Hepatic stellate cell (primary cell): Measurements from ENCODE around the gene KCNQ1.

Experiments used
- DNase-seq: peaks from one replicate; pipeline ENCODE4 v3.0.0; 2011; ENCODE audit warnings: low spot score

KCNQ1 gene

DNA sequence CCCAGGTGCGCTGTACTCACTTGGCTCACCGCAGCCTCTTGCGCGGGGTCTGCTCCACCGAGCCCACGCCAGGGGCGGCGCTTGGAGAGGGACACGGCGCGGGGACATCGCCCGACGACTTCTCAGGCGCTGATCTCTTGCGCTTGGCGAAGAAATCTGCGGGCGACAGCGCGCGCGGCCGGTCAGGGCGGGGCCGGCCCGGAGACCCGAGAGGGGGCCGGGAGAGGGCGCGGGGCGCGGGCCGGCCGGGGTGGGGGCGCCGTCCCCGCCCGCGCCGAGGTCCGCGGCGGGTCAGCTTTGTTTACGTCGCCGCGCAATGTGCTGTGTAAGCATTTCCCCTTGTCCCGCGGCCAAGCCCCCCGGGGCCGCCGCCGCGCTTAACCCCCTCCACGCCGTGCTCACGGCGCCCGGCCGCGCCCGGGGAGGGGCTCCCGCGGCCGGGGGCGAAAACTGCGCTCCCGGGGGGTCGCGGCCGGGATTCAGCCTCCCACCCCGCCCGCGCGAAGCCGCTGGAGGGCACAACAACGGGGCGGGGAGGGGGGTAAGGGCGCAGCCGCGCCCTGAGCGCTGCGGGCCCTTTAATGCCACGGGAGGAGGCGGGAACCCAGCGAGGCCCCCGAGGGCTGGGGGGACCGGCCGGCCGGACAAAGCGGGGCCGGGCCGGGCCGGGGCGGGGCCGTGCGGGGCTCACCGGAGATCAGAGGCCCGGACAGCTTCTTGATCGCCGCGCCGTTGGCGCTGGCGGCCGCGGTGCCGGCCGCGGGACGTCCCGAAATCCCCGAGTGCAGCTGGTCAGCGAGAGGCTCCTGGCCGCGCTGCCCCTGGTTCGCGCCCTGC, 439.4 kb downstream of the KCNQ1 start:
- DNase-seq: no peak

DNA sequence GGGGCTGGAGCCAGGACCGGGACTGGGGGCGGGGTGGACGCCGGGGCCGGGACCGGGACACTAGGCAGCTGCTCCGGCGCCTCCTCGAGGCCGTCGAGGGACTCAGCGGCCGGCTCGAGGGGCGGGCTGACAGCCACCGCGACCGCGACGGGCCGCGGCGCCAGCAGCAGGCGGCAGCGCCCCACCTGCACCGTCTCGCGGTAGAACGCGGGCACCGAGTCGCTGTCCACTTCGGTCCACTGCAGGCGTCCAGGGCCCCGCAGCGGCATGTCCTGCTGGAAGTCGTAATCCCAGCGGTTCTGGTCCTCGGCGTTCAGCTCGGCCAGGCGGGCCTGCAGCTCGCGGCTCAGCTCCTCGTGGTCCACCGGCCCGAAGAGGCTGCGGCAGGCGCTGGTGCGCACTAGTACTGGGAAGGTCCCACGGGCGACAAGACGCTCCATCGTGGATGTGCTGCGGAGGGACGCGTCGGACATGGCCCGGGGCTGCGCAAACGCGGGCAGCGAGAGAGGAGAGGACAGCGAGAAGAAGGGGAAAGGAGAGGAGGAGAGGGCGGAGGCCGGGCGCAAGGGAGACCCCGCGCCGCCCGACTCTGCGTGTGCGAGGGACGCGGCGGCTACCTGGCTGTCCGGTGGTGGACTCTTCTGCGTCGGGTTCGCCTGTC, 440.3 kb downstream of the KCNQ1 start:
- DNase-seq: no peak

DNA sequence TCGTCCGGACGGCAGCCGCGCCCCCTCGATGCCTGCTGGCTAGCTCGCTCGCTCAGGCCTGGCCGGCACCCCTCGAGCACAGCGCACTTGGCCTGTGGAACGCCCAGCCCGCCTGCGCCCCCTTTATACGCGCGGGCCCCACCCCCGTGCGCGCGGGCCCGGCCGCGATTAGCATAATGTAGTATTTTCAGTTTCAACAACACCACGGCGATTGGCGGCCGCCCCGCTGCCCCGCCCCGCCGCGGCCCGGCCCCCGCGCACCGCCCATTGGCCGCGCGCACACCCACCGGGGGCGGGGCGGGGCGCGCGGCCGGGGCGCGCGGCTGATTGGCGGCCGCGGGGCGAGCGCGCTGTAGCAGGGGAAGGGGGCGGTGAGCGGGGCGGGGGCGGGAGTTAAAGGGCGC, 440.9 kb downstream of the KCNQ1 start, which contains the start of gene CDKN1C:
Gene CDKN1C, minus strand, starts transcription at position 98 of the 404 bp plus-strand sequence. CDS start 319 bp downstream, outside the sequence.
- DNase-seq: peak; percentile 90

DNA sequence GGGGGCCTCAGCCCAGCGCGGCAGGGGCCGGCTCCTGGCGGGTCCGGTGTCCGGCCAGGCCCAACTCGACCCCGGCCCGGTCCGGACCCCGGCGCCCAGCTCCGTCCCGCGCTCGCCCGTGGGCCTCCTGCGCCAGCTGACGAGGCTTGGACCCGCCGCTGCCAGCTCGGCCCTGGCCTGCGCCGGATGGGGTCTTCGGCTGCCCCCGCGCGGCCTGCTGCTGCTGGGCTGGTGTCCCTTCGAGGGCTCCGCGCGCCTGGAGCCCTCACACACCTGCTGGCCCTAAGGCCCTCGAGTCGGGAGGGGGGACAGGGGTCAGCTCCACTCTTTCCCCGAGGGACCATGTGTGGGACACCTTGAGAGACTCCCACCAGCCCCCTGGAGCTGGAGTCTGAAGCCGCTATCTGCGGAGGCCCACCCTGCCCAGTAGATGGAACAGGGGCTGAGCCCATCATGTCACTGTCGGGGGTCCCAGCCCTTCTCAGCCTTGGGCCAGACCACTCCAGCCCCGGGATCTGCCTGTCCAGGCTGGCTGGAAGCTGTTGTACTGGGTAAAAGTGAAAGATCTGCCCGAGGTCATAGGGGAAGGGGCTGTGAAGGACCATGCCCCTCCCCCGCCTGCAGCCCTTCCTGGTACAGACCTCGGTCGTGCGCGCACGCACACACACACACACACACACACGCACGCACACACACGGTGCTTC, 441.5 kb downstream of the KCNQ1 start:
- no peak for DNase-seq

DNA sequence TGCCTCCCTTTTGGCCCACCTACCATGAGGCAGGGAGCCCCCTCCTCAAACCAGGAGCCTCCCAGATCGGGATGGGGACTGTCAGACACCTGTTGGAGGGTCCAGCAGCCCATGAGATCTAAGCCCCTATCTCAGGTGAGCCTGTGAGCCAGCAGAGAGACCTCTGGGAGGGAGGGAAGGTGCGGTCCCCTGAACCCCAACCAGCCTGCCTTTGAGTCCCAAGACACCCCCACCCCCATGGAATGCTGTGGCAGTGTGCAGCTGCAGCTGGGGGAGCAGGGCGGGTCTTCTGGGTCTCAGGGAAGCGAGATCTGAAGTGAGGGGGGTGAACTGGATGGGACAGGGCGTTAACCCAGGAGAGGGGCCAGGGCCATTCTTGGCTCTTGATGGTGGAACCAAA, 442.1 kb downstream of the KCNQ1 start:
- DNase-seq: no peak

DNA sequence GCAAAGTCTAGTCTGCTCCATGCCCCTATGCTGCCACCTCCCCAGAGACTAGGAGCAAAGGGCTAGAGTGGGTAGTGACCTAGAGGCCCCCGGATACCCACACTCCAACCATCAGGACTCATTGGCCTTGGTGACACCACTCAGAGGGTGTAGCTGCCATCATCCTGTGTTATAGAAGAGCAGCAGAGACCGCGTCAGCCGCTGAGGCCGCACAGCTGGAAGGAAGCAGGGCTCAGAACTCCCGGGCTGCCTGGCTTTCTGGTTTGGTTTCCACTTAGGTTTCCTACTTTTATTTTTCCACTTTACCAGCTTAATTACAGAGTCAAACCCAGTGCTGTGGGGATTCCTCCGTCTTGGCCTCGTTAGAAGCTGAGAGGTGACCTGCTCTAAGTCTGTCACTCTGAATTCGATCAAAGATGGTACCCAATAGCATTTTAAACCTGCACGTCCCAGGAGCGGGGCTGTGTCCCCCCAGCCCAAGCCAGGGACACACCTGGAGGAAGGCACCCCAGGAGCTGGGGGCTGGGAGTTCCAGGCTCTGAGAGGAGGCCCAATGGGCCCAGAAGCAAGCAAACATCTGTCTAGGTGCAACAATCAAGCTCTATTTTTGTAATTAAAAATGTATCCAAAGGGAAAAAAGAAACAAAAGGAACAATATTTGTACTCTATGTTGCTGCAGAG, 442.8 kb downstream of the KCNQ1 start:
- no peak for DNase-seq

DNA sequence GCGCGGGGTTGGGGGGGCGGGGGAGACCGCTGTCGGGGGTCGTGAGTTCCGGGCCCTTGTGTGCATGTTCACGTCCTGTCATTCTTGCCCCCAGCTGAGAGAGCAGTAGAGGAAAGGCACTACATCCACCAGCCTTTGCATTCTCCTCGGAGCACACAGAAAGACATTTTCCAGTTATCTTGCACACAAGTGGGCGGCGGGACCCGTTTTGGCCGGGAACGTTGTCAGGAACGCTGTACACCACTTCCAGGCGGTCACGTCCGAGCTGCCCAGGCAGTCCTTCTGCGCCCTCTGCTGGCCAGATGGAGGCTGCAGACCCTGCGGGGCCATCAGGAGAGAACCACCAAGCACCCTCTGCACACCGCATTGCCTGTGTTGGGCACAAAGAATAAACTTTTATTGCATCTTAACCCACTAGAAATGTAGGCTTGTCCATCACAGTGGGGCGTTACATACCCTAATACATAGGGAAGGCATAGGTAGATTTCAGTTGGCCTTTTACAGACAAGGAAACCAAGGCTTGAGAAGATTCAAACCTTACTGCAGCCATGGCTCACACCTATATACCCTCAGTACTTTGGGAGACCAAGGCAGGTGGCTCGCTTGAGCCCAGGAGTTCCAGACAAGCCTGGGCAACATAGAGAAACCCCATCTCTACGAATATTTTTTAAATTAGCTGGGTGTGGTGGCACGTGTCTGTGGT, 443.6 kb downstream of the KCNQ1 start:
- peak; percentile 92 for DNase-seq

DNA sequence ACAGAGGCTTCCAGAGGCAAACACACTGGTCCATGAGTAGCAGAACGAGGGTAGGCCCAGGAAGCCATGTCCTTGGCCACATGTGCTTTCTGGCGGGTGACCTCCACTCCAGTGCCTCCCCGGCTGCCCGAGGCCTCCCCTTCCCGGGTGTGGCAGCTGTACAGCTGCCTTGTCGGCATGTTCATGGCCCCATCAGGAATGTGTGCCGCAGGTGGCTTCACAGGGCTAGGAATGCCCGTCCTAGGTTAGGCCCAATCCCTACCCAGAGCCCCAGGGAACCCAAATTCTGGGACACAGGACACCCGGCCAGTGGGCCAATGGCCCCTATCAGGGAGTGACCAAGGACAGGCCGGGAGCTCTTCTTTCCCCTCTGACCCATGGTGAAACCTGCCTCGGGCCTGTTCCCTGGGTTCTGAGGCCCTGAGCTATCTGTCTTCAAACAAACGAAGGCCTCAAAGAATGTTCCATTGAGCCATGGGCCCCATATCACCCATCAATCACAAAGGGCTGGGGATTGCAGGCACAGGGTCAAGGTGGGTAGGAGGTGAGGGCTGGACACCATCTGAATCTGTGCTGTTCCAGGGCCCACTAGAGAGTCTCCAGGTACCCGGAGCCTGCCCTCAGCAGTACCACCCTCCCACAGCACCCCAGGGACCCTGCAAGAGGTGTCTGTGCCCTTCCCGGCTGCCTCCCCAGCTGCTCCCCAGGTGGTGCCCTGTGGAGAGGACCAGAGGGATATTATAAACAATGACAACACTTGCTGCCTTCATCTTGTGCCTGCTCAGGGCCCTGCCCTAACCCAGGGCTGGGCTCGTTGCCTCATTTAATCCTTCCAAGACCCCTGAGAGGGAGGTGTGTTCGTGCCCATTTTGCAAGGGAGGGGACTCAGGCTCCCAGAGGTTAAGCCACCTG, 444.8 kb downstream of the KCNQ1 start:
- DNase-seq: no peak

DNA sequence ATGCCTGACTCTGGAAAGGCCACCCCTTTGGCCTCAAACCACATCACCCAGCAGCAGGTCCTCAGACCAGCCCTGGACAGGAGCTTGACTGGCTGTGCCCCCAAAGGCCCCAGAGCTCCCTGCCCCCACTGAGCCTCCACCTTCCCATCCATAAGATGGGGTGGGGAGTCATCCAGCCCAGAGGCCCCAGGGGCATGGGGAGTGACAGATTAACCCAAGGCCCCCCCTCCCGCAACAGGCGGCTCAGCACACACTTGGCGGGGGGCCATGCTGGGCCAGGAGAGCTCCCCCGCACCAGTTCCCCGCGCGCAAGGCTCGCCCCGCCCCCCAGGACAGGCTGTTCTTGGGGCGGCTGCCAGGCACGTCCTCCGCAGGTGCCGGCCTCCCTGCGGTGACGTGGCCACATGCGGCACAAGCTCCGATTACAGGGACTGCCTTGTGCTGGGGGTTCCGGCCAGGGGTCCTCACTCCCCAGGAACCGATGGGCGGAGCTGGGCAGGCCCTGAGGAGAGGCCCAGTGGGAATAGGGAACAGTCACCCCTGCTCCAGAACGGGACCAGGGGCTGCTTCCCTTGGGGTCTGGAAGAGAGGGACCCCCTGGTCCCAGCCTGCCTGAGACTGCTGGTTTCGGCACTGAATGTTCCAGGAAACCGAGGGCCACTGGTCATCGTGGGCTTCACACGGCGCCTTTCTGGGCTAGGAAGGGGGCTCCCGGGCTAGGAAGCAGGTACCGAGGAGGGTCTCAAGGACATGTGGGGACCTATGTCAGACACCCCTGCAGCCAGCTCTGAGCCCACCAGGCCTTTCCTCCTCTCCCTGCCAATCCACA, 445.9 kb downstream of the KCNQ1 start:
- no peak for DNase-seq

DNA sequence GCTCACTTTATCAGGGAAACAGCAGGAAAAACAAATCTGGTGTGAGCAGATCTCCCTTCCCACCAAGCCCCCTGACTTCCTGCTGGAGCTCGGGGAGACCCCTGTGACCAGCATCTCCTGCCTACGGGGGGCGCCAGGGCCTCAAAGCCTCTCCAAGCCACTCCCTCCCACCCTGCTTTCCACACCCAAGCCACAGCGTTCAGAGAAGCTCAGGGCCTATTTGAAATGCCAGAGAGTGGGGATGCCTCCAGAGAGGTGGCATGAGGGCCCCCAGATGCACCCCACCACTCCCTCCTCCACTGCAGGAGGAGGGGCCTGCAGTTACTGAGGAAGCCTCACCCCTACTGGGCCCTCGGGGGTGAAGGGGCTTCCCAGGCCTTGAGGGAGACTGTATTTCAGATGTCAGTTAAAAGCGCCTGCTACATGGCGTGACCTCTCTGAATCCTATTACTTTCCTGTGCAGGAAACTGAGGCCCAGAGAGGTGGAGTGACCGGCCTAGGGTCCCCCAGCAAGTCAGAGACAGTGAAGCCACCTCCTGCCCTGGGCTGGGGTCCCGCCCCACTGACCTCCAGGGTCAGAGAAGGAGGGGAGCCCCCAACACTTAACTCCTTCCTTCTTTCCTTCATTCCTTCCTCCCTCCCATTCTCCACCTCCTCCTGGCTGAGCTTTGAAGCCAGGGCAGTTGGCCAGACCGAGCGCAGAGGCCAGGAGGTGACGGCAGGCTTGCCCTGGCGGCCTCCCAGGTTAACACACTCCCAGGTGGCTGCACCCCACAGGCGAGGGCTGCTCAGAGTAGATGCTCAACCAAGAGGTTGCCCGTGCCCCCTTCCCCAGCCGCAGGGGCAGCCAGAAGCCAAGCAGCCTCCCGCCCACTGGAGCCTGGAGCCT, 446.8 kb downstream of the KCNQ1 start:
- DNase-seq: no peak

DNA sequence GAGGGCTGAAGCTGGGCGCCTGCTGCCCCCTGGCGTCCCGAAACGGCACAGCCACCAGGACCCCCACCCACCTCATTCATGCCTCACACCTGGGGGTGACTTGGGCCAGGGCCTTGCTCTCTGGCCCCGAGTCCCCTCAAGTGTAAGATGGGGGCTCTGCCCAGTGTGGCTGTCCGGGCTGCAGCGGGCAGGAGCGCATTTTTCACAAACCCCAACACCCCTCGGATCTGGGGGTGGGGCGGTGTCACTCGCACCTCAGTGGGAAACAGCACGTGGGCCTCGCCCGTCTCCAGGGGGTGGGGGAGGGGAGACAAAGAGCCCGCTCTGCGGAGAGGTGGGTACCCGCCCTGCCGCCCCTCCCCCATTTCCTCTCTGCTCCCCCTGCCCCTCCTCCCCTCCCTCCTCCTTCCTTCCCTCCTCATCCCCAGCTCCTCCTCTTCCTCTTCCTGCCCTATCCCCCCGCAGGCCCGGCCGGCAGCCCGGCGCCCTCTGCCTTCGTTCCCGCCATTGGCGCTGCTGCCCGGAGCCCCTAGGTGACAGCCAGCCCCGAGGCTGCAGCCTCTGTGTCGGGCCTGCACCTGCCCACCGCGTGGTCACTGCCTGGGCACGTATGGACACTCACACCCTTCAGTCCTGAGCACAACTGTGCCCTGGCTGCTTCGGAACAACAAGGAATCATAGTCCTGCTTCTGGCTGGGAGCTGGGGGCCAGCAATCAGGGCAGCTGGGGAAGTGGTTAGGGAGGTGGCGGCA, 447.6 kb downstream of the KCNQ1 start:
- peak; percentile 84 for DNase-seq

DNA sequence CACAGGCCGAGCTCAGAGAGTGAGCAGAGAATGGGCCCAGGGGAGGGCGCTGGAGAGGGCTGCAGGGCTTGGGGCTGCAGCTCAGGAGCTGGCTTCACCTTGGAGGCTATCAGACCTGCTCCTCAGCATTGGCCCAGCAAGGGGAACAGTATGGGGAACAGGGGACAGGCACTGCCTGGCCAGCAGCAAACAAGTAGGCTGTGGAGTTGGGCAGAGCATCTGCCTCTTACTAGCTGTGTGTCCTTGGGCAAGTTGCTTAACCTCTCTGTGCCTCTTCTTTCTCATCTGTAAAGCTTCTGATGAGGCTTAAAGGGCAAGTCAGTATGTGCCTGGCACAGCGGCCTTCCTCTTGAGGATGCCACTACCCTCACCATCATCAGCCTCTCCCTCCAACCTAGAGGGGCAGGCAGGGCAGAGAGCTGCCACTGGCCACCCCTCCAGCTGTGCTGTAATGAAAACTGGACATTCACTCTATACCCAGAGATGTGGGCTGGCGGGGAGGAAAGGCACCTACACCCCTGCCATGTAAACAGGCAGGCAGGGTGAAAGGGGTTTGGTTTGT, 448.2 kb downstream of the KCNQ1 start:
- no peak for DNase-seq

DNA sequence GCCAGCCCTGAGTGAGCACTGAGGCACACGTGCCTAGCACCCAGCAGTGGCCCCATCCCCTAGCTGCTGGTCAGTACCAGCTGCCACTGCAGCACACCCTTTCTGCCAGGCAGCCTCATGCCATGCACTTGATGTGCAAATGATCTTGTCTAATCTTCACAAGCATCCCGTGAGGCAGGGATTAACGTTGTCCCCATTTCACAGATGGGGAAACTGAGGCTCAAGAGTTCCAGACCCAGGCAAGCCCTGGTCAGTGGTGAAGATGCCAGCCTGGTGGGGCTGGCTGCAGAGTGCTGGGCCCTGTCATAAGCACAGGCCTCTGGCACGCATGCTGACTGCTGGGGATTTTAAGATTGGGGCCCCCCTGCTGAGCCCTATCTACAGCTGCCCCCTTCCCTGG, 449.1 kb downstream of the KCNQ1 start:
- DNase-seq: no peak

DNA sequence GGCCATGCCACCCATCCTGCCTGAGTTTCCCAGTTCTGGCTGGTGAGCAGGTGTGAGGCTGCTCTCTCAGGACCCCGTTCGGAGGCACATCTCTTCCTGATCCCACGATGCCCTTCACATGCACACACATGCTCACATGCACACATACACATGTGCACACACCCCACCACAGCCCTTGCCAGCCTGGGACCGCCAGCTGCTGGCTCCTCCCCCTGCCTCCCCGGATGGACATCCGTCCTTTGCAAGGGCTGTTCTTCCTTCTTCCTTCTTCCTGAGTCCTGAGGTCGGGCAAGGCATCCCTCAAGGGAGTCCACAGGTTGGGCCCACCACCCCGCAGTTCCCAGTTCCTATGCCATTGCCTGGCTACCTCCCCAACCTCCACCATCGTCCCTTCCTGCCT, 451.2 kb downstream of the KCNQ1 start:
- no peak for DNase-seq

DNA sequence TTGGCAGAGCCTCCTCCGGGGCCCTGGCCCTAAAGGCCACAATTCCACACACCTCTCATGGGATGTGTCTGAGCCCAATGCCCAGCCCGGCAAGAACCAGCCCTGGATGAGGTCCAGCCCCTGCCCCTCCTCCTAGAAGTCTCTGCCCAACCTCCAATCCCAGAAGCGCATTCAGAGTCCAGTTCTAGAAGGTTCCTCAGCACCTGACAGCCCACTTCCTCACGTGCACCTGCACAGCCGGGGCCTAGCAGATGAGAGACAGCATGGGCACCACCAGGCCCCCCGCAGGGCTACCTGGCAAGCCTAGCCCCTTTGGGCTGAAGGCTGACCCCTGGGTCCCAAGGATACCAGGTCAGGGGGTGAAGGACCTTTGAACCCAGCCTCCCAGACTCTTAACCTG, 452.2 kb downstream of the KCNQ1 start:
- DNase-seq: no peak

DNA sequence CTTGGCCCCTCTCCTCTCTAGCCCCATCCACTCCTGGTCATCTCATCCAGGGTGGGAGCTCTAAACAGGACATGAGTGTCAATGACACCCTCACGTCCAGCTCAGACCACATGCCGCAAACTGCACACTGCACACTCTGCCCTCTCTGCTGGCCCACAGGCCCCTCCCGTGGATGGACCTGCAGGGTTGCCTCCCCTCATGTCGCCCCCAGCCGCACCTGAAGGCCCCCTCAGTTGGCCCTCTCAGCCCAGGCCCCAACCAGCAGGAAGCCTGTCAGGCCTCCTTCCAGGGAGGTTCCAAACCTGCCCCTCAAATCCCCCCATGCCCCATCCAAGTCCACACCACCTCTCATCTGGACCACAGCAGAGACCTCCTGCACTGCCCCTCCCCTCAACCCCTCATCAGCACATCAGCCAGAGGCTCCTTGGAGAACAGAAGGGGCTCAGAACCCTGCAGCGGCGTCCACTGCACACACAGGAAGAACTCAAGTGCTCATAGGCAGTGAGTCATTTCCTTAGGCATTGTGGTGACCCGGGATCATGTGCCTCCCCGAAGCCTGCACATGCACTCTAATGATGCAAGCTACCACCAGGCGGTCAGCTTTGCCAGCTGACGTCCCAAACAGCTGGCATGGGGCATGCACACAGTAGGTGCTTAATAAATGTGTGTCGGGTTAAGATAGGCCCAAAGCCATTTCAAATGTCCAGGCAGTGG, 453.7 kb downstream of the KCNQ1 start:
- peak; percentile 95 for DNase-seq
